HepG2 (cell line): ENCODE results near the gene TPGS1. TPM values are rescaled to one million over a fixed set of nuclear protein-coding genes. Genes with fewer than 3 reads are reported as not detected.
A peak's percentile ranks its signal among the peaks of the same experiment; 100 is the strongest.

Experiments used
- ATAC-seq: fragments of 200-7000 bp; cut with Tn5 transposase; 3 replicates; pipeline ENCODE4 v1.9.1; 2020; ENCODE audit warnings: mild to moderate bottlenecking, moderate library complexity
- BruUV-seq: library from RNA; stranded (reverse); fragments of 400-500 nt; replicated peaks from 2 replicates; lab custom pipeline; 2021; lab: Mats Ljungman, UMichigan
- CTCF ChIA-PET: fragments of 300-600 bp; formaldehyde crosslinking; extraction: SDS; loops from one replicate; lab custom pipeline; 2021; ENCODE audit warnings: low total read pairs, inconsistent platforms, low intra/inter-chr PET ratio; lab: Yijun Ruan, JAX
- POLR2A ChIA-PET: fragments of 350-600 bp; sonication (Branson Sonifier 250); formaldehyde crosslinking; loops from one replicate; lab custom pipeline; 2020; ENCODE audit warnings: antibody characterized with exemption, inconsistent platforms; lab: Yijun Ruan, JAX
- DNase-seq: peaks from one replicate; pipeline ENCODE4 v3.0.0-alpha.2; 2015; ENCODE audit warnings: low spot score
- FAIRE-seq: peaks from 3 replicates; lab custom pipeline; 2011; peaks lifted over from hg19 to GRCh38; lab: Jason Lieb, UNC
- H2AFZ ChIP-seq: one replicate; pipeline ENCODE4 v1.6.1; 2011; ENCODE audit warnings: low read length, inconsistent platforms
- H3K27ac ChIP-seq: fragments of 300-600 bp; 3 replicates; pipeline ENCODE4 v1.8.0; 2011; ENCODE audit warnings: mixed run types, mild to moderate bottlenecking, mixed read lengths, low read length, inconsistent platforms; ENCODE audit not compliant: insufficient read depth; ENCODE audit errors: extremely low read length
- H3K27me3 ChIP-seq, 2 experiments: fragments of 200-600 bp in 1 of 2; 2 replicates in 1 of 2; 3 replicates in 1 of 2; pipeline versions ENCODE4 v1.6.0 to v1.8.0; 2011; ENCODE audit warnings: low read length in 2 of 2, mild to moderate bottlenecking in 2 of 2, moderate library complexity in 2 of 2, inconsistent platforms in 1 of 2; ENCODE audit not compliant: insufficient read depth in 2 of 2, control insufficient read depth in 1 of 2
- H3K36me3 ChIP-seq, 2 experiments: fragments of 200-600 bp in 1 of 2; replicated peaks in 1 of 2; 2 replicates in 1 of 2; 3 replicates in 1 of 2; pipeline versions ENCODE4 v1.5.1 to v1.8.0; 2011; ENCODE audit warnings: low read length in 2 of 2, inconsistent platforms in 1 of 2; ENCODE audit not compliant: insufficient read depth in 2 of 2, control insufficient read depth in 1 of 2
- H3K4me1 ChIP-seq: 2 replicates; pipeline ENCODE4 v1.5.1; 2012; ENCODE audit warnings: low read length, inconsistent platforms; ENCODE audit not compliant: insufficient read depth
- H3K4me2 ChIP-seq: 2 replicates; pipeline ENCODE4 v1.6.0; 2011; ENCODE audit warnings: low read depth, low read length, inconsistent platforms
- H3K4me3 ChIP-seq, 3 experiments: fragments of 200-600 bp in 1 of 3; sonication (generic), shearing (Covaris generic) in 1 of 3; replicated peaks in 1 of 3; 2 replicates each; pipeline ENCODE4 v1.5.1; 2011 to 2016; ENCODE audit warnings: low read length in 3 of 3, inconsistent platforms in 2 of 3, low read depth in 2 of 3, mild to moderate bottlenecking in 2 of 3, control low read depth in 1 of 3, mixed read lengths in 1 of 3; ENCODE audit not compliant: insufficient read depth in 1 of 3
- H3K79me2 ChIP-seq: one replicate; pipeline ENCODE4 v1.6.1; 2011; ENCODE audit warnings: low read length, inconsistent platforms; ENCODE audit not compliant: insufficient read depth
- H3K9ac ChIP-seq: 2 replicates; pipeline ENCODE4 v1.6.0; 2011; ENCODE audit warnings: mild to moderate bottlenecking, low read depth, low read length, inconsistent platforms; ENCODE audit not compliant: insufficient read depth
- H3K9me3 ChIP-seq: 2 replicates; pipeline ENCODE4 v1.5.1; 2012; ENCODE audit warnings: mild to moderate bottlenecking, low read length
- H4K20me1 ChIP-seq: 2 replicates; pipeline ENCODE4 v1.6.0; 2011; ENCODE audit warnings: inconsistent platforms, mild to moderate bottlenecking, low read length, moderate library complexity; ENCODE audit not compliant: insufficient read depth
- AGO2 ChIP-seq: fragments of 200-400 bp; formaldehyde crosslinking; optimal IDR thresholded peaks from 2 replicates; pipeline ENCODE3; 2017; ENCODE audit warnings: mild to moderate bottlenecking, low read depth, low read length, moderate library complexity
- CCDC6 ChIP-seq: sonication (generic); formaldehyde crosslinking; IDR thresholded peaks from 2 replicates; pipeline ENCODE4 v1.8.1; 2022; ENCODE audit warnings: mild to moderate bottlenecking, missing genetic modification reagents, moderate library complexity
- CHD2 ChIP-seq: IDR thresholded peaks from 2 replicates; pipeline ENCODE4 v1.6.1; 2011; ENCODE audit warnings: low read depth, low read length, improper control_type of control experiment
- CREM ChIP-seq, 2 experiments: sonication (generic) in 1 of 2; formaldehyde crosslinking in 1 of 2; IDR thresholded peaks; 2 replicates each; pipeline versions ENCODE4 v1.4.0 to v1.6.1; 2016 to 2020; ENCODE audit warnings: antibody characterized with exemption in 1 of 2, mild to moderate bottlenecking in 1 of 2, missing genetic modification reagents in 1 of 2
- FOXC1 ChIP-seq: sonication (generic); formaldehyde crosslinking; IDR thresholded peaks from 2 replicates; pipeline ENCODE4 v1.8.0; 2022; ENCODE audit warnings: mild to moderate bottlenecking, missing genetic modification reagents, borderline replicate concordance
- MAZ ChIP-seq, 2 experiments: sonication (generic) in 1 of 2; formaldehyde crosslinking in 1 of 2; IDR thresholded peaks; 2 replicates each; pipeline versions ENCODE4 v1.5.0 to v1.6.1; 2012 to 2020; ENCODE audit warnings: low read depth in 2 of 2, mild to moderate bottlenecking in 2 of 2, borderline replicate concordance in 1 of 2, improper control_type of control experiment in 1 of 2, low read length in 1 of 2, missing genetic modification reagents in 1 of 2, moderate library complexity in 1 of 2
- NR2C2 ChIP-seq: sonication (generic); formaldehyde crosslinking; IDR thresholded peaks from 2 replicates; pipeline ENCODE4 v1.4.0; 2020; ENCODE audit warnings: missing genetic modification reagents, mild to moderate bottlenecking, moderate library complexity, borderline replicate concordance
- RBFOX2 ChIP-seq: fragments of 200-400 bp; formaldehyde crosslinking; IDR thresholded peaks from 2 replicates; pipeline ENCODE4 v1.6.1; 2017; ENCODE audit warnings: low read depth, mild to moderate bottlenecking, low read length
- RBM22 ChIP-seq: fragments of 200-400 bp; formaldehyde crosslinking; optimal IDR thresholded peaks from 2 replicates; pipeline ENCODE3; 2017; ENCODE audit warnings: mild to moderate bottlenecking, low read length, moderate library complexity
- ZBTB38 ChIP-seq: sonication (generic); formaldehyde crosslinking; IDR thresholded peaks from 2 replicates; pipeline ENCODE4 v1.5.1; 2020; ENCODE audit warnings: mild to moderate bottlenecking, missing genetic modification reagents
- ZNF296 ChIP-seq: sonication (generic); formaldehyde crosslinking; conservative IDR thresholded peaks from 2 replicates; pipeline ENCODE4 v1.5.0; 2020; ENCODE audit warnings: mild to moderate bottlenecking, missing genetic modification reagents
- ZNF331 ChIP-seq: sonication (generic); formaldehyde crosslinking; IDR thresholded peaks from 2 replicates; pipeline ENCODE4 v1.4.0; 2020; ENCODE audit warnings: missing genetic modification reagents
- ZNF850 ChIP-seq: sonication (generic); formaldehyde crosslinking; conservative IDR thresholded peaks from 2 replicates; pipeline ENCODE4 v1.9.0; 2021; ENCODE audit warnings: mild to moderate bottlenecking, missing genetic modification reagents
- WGBS: methylation state at CpG from one replicate; pipeline ENCODE4 v1.1.6; 2017; ENCODE audit warnings: low lambda C conversion rate; 5-methylcytosine and 5-hydroxymethylcytosine counted together
- in situ Hi-C: cut with HindIII; loops from 2 replicates; pipeline ENCODE4 v1.10.0; 2017; ENCODE audit warnings: low pct_unique_long_range_greater_than_20kb; ENCODE audit not compliant: extremely low pct_ligation_motif_present
- intact Hi-C: fragments of 100-400 bp; cut with micrococcal nuclease; formaldehyde crosslinking; loops from one replicate; pipeline ENCODE4 v1.10.0; 2022; ENCODE audit not compliant: unreplicated experiment
- polyA plus RNA-seq, 8 experiments: library from polyadenylated mRNA; depleted of rRNA in 3 of 8; stranded (reverse) in 7 of 8; unstranded in 1 of 8; fragments of >200 nt; fragmentation: Illumina TruSeq in 4 of 8; extraction: Trizol in 4 of 8; gene quantifications; 2 replicates each; pipeline versions ENCODE4 v1.2.1 to v1.2.3, GENCODE V29; 2011 to 2016; ENCODE audit warnings: low read depth in 4 of 8, missing spikeins in 1 of 8, mixed read lengths in 1 of 8; ENCODE audit not compliant: insufficient read depth in 1 of 8
- total RNA-seq, 5 experiments: library from RNA; depleted of rRNA; stranded (reverse); fragments of >200 nt; fragmentation: Illumina TruSeq; extraction: Trizol; gene quantifications; 2 replicates each; pipeline ENCODE4 v1.2.3, GENCODE V29; 2016; ENCODE audit warnings: low read depth in 1 of 5
- TF ChIP-seq, protein P1 (sequence below): sonication (generic); formaldehyde crosslinking; IDR thresholded peaks from 2 replicates; pipeline ENCODE4 v1.4.0; 2020; ENCODE audit warnings: mild to moderate bottlenecking, missing genetic modification reagents
- TF ChIP-seq, protein P2 (sequence below): IDR thresholded peaks from 2 replicates; pipeline ENCODE4 v1.6.1; 2016; ENCODE audit warnings: mild to moderate bottlenecking
- TF ChIP-seq, protein P3 (sequence below): sonication (generic); formaldehyde crosslinking; IDR thresholded peaks from 2 replicates; pipeline ENCODE4 v1.5.0; 2020; ENCODE audit warnings: missing genetic modification reagents

TPGS1 gene
- total and polyA plus RNA-seq, 2 of the 13 experiments (the other 11 are each of a cell fraction or from before 2014, with no cell fraction given) = 1.1 to 6.2 TPM

DNA sequence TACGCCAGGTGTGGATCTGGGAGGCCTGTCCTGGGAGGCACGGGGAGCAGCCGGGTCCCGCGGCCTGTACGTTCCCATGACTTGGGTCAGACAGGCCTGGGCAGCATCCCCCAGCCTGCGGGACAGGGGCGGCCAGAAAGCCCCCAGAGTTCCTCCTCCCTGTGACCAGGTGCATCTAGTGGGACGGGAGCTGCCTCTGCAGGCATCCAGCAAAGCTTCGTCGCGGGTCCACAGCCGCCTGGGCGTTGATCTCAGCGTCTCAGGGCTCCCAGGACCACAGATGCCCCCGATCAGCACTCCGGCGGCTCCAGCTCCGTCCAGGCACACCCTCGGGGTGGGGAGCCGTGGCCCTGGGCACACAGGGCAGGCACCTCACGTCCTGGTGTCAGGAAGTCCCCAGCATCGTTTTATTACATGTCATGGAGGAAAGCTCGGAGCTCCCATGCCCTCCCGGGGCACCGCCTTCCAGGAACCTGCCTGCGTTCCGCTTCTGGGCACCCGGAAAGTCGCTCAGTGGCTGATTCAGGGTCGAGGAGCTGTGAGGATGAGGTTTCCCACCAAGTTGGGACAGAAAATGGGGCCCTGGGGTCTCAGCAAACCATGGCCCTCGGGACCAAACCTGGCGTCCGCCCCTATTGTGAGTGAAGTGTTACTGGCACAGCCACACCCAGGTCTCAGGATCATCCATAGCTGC lies 35.0 kb downstream of the TPGS1 start:
- no peak for ATAC-seq
- BruUV-seq = no TSS peak
- Histone ChIP-seq H2AFZ (no peak overlapping the region), H3K79me2 (no peaks in the 10 kb centered on the region), H3K4me3 (no peak overlapping the region), H3K36me3 (peaks cover 6 to 29% of the 10 kb centered on the region in 2 experiments; a peak in 4 of 5 replicates), H4K20me1 (peaks cover 6% of the 10 kb centered on the region; the same call in 1 of the 2 replicates), H3K27me3 (no peaks in the 10 kb centered on the region), H3K27ac (no peak overlapping the region), H3K9ac (no peak overlapping the region), H3K9me3 (no peaks in the 10 kb centered on the region), H3K4me1 (no peaks in the 10 kb centered on the region), H3K4me2 (no peak overlapping the region)
- DNase-seq = no peak
- FAIRE-seq = no peak
- in situ Hi-C loops = no loop called here
- ChIA-PET POLR2A (interaction anchor here (1.3 to 1.4 kb wide), 4 partner anchors 9 to 91 kb away, joined by 4 to 5 read pairs (median 4); partner anchors contain the start of gene POLRMT), CTCF (no interaction called here)
- intact Hi-C loops = no loop called here
- 92% methylated on average over 25 of the region's 34 CpGs for WGBS
- TF ChIP-seq CREM (IDR thresholded peaks at IDR 0.05) (no peak), CREM (CRISPR knock-in tag; IDR thresholded peaks at IDR 0.05) (no peak), CCDC6 (CRISPR knock-in tag) (no peak), ZBTB38 (peak; percentile 54; the same call in 1 of the 2 replicates), ZNF296 (CRISPR knock-in tag) (no peak), ZNF331 (CRISPR knock-in tag) (no peak), AGO2 (peak; percentile 84), NR2C2 (CRISPR knock-in tag) (no peak), CHD2 (no peak), MAZ (IDR thresholded peaks at IDR 0.05; ENCODE audit: borderline replicate concordance, low read depth, low read length) (no peak), MAZ (CRISPR knock-in tag; IDR thresholded peaks at IDR 0.05; ENCODE audit: low read depth) (no peak), ZNF850 (no peak), RBFOX2 (peak; percentile 72), RBM22 (peak; percentile 60), FOXC1 (CRISPR knock-in tag) (no peak)
- TF ChIP-seq, protein P1, sequence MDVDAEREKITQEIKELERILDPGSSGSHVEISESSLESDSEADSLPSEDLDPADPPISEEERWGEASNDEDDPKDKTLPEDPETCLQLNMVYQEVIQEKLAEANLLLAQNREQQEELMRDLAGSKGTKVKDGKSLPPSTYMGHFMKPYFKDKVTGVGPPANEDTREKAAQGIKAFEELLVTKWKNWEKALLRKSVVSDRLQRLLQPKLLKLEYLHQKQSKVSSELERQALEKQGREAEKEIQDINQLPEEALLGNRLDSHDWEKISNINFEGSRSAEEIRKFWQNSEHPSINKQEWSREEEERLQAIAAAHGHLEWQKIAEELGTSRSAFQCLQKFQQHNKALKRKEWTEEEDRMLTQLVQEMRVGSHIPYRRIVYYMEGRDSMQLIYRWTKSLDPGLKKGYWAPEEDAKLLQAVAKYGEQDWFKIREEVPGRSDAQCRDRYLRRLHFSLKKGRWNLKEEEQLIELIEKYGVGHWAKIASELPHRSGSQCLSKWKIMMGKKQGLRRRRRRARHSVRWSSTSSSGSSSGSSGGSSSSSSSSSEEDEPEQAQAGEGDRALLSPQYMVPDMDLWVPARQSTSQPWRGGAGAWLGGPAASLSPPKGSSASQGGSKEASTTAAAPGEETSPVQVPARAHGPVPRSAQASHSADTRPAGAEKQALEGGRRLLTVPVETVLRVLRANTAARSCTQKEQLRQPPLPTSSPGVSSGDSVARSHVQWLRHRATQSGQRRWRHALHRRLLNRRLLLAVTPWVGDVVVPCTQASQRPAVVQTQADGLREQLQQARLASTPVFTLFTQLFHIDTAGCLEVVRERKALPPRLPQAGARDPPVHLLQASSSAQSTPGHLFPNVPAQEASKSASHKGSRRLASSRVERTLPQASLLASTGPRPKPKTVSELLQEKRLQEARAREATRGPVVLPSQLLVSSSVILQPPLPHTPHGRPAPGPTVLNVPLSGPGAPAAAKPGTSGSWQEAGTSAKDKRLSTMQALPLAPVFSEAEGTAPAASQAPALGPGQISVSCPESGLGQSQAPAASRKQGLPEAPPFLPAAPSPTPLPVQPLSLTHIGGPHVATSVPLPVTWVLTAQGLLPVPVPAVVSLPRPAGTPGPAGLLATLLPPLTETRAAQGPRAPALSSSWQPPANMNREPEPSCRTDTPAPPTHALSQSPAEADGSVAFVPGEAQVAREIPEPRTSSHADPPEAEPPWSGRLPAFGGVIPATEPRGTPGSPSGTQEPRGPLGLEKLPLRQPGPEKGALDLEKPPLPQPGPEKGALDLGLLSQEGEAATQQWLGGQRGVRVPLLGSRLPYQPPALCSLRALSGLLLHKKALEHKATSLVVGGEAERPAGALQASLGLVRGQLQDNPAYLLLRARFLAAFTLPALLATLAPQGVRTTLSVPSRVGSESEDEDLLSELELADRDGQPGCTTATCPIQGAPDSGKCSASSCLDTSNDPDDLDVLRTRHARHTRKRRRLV = no peak
- TF ChIP-seq, protein P2, sequence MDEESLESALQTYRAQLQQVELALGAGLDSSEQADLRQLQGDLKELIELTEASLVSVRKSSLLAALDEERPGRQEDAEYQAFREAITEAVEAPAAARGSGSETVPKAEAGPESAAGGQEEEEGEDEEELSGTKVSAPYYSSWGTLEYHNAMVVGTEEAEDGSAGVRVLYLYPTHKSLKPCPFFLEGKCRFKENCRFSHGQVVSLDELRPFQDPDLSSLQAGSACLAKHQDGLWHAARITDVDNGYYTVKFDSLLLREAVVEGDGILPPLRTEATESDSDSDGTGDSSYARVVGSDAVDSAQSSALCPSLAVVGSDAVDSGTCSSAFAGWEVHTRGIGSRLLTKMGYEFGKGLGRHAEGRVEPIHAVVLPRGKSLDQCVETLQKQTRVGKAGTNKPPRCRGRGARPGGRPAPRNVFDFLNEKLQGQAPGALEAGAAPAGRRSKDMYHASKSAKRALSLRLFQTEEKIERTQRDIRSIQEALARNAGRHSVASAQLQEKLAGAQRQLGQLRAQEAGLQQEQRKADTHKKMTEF (CRISPR knock-in tag) = no peak
- TF ChIP-seq, protein P3, sequence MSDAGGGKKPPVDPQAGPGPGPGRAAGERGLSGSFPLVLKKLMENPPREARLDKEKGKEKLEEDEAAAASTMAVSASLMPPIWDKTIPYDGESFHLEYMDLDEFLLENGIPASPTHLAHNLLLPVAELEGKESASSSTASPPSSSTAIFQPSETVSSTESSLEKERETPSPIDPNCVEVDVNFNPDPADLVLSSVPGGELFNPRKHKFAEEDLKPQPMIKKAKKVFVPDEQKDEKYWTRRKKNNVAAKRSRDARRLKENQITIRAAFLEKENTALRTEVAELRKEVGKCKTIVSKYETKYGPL = no peak
